SH-SY5Y (cell line): ENCODE measurements around the gene PSIP1.

Experiments
- GATA2 ChIP-seq: IDR thresholded peaks from 2 replicates; pipeline ENCODE4 v1.6.1; 2011; ENCODE audit warnings: mild to moderate bottlenecking, low read depth, low read length
- GATA3 ChIP-seq: IDR thresholded peaks from 2 replicates; pipeline ENCODE4 v1.6.1; 2011; ENCODE audit warnings: low read depth, mild to moderate bottlenecking, low read length, moderate library complexity

PSIP1 gene

DNA sequence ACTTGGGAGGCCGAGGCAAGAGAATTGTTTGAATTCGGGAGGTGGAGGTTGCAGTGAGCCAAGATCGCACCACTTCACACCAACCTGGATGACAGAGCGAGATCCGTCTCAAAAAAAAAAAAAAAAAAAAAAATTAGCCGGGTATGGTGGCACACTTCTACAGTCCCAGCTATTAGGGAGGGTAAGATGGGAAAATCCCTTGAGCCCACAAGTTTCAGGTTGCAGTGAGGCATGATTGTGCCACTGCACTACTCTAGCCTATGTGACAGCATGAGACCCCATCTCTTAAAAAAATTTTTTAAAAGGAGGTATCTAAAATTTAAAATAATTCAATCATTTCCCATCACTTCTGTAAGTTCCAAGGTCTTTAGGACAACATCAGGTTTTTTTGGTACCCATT, 26.0 kb downstream of the PSIP1 start:
- TF ChIP-seq GATA2 (no peak), GATA3 (no peak)

DNA sequence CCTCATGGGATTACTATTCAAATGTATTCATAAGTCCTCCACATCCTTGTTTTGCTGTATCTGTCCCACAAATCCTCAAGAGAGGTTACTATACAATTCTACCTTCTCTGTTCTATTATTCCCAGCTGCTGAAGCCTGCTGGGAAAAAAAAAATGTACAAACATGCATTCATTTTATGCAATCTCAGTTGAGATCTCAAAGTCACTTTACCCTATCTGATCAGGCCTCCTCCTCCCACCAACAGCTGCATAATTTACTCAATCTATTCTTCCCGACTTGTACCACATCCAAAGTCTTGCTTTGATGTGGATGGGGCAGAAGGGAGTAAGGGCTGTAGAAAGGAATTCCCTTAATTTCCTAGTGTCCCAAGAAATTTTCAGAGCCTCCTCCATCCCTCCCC, 28.6 kb downstream of the PSIP1 start:
- TF ChIP-seq GATA2 (peak; percentile 91), GATA3 (peak; percentile 89)

DNA sequence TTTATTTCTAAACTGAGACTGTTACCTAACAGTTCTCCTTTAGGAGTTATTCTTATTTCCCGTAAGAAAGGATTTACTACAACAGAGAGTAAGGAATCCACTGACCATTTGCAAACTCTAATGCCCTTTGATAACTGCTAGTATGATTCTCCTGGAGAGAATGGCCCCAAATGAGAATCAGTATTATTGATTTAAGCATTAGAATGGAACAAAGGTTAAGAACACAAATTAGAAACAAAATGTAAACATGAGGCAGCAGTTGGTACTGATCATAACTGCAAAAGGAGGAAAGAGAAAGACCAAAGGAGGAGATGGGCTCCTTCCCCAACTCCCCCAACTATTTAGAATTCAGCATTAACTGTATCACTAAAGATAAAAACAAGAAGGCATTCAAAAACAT, 30.7 kb downstream of the PSIP1 start:
- TF ChIP-seq GATA2 (no peak), GATA3 (no peak)

DNA sequence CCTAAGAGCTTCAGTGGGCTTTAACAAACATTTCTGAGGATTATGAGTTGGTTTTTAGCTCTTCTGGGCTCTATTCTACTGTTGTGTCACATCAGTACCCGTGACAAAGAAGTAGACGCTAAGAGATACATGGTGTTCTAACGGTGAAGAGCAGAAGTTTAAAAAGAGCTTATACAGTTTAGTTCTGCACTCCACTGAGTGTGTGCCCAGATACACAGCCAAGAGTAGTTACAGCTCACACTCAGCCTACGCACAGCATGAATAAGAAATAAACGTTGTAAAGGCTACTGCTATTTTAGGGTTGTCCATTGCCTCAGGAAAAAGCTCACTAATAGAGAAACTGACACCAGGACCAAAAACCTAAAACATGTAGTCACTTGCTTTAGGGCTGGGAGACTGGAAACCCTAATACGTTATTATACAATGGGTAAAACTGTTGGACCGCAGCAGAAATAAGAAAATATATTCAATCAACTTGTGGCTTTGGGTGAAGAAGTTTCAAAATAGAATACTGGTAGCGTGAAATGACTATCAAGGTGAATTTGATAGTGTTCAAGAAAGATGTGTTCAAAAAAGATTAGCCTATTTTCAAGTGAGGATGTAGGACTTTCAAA, 34.7 kb downstream of the PSIP1 start:
- TF ChIP-seq GATA2 (no peak), GATA3 (no peak)

DNA sequence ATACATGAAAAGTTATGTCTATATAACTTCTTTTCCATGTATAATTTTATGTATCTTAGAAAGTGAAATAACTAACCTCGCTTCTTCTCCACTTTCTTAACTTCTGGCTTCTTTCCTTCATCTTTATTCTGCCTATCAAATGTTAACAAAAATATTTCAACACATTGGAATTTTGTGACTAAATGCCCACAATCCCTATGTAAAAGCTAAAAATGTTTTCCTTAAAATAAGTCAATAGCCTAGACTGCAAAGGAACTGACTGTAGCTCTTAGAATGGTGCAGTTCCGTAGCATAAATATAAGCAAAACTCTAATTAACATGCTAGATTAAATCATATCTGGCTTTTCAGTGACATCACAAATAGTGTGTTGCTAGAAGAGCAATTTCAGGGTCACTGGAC, 40.9 kb downstream of the PSIP1 start:
- TF ChIP-seq GATA3 = no peak
- no peak for TF ChIP-seq GATA2

DNA sequence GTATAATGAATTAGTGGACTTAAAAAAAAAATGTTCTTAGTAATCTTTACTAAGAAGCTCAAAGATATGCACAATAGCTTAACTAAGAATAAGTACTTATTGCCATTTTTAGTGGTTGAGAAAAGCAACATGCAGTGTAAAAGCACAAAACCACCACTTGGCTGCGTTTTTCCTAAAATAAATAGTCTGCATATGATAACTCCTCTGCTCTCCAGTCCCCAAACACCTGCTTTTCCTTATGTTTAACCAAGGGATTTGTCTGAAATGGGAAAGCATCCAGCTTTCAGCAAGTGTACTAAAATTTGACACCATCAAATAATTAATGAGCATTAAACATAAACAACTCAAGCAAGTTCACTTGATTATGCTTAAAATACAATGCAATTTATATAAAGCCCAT, 41.4 kb downstream of the PSIP1 start:
- no peak for TF ChIP-seq GATA3
- TF ChIP-seq GATA2 = no peak

DNA sequence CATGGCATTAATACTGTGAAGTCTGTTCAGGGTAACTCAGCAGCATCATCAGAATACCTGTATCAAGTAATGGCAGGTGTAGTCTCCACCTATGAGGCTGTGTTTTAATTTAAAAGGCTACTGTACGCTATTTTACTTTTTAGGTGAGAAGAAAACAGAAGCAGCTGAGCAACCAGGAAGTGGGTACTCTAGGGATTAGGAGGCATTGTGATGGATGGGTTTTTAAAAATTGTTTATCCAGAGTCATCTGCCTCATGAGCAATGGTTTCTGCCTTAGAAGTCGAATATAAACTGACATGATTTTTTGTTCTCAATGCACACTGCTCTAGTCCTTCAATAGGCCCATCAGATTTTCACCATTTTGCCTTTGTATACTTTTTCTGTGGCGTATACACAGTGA, 42.6 kb downstream of the PSIP1 start:
- no peak for TF ChIP-seq GATA2
- TF ChIP-seq GATA3 = no peak

DNA sequence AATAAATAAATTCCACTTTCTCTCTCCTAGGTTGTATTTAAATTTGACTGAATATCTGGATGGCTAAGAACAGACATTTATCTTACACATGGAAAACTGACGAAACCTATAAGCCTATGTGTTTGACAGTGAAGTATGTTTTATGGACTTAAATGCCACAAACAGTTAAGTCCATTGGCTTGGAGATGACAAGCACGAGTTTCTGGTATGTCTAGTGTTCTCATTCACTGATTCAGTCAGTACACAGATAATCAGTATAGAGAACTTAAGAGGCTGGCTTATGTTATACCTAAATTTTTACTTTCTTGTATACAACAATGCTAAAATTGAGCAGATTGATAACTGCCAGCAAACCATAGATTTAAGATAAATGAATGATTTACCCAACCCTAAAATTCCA, 49.2 kb downstream of the PSIP1 start:
- TF ChIP-seq GATA3 (no peak), GATA2 (no peak)

DNA sequence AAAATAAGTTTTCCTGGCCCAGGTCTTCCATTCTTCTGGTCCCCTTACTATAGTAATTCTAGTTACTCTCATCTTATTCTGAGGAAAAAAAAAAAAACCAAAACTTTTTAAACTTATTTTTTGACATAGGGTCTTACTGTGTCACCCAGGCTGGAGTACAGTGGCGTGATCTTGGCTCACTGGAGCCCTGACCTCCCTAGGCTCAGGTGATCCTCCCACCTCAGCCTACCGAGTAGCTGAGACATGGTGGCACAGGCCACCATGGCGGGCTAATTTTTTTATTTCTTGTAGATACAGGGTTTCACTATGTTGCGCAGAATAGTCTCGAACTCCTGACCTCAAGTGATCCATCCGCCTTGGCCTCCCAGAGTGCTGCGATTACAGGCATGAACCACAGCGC, 49.7 kb downstream of the PSIP1 start:
- TF ChIP-seq GATA3 (no peak), GATA2 (no peak)

DNA sequence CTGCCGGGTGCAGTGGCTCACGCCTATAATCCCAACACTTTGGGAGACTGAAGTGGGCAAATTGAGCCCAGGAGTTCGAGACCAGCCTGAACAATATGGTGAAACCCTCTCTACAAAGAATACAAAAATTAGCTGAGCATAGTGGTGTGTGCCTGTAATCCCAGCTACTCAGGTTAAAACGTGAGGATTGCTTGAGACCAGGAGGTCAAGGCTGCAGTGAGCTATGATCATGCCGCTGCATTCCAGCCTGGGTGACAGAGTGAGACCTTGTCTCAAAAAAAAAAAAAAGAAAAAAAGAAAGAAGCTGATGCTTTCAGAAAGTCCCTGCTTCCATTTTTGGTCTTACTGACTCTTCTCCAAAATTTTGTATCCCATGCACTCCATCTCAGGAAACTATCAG, 56.8 kb downstream of the PSIP1 start:
- TF ChIP-seq GATA2 (no peak), GATA3 (no peak)

DNA sequence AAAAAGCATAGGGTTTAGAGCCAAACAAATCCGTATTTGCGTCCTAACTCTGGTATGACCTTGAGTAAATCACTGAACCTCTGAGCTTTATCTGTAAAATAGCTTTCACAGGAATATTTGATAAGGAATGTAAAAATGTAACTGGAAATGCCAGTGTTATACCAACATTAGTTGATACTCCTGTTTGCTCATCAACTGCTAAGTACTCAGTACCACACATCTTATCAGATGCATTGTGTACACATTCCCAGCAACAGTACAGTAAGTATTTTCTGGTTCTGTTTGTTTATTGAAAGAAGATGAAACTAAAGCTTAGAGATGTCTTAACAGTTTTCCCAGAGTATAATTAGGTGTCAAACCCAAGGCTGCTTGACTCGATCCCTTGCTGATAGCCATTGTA, 66.6 kb downstream of the PSIP1 start:
- TF ChIP-seq GATA3 = no peak
- TF ChIP-seq GATA2 = no peak

DNA sequence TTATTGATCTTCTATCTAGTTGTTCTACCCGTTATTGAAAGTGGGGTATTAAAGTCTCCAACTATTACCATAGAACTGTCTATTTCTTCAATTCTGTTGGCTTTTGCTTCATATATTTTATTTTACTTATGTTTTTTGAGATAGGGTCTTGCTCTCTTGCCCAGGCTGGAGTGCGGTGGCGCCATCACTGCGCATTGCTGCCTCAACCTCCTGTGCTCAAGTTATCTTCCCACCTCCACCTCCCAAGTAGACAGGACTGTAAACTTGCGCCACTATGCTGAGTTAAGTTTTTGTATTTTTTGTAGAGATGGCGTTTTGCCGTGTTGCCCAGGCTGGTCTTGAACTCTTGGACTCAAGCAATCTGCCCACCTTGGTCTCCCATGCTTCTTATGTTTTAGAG, 71.9 kb downstream of the PSIP1 start:
- TF ChIP-seq GATA3 = no peak
- TF ChIP-seq GATA2 = no peak

DNA sequence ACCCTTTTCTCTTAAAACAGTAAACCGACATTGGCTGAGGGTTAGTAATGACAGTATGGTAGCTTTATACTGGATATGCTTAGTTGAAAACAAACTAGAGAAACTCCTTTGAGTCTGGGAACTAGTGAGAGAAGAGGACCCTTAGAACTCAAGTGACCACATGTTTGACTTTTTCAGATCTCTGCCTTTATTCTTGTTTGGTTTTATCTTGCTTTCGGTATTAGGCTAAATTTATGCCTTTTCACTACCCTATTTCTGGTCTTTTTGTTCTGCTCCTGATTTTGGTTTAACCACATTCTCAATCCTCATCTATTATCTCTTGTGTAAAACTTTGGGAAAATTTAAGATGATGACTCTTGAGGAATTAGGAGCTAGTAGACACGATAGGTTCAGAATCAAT, 77.1 kb downstream of the PSIP1 start:
- TF ChIP-seq GATA2 = no peak
- no peak for TF ChIP-seq GATA3

DNA sequence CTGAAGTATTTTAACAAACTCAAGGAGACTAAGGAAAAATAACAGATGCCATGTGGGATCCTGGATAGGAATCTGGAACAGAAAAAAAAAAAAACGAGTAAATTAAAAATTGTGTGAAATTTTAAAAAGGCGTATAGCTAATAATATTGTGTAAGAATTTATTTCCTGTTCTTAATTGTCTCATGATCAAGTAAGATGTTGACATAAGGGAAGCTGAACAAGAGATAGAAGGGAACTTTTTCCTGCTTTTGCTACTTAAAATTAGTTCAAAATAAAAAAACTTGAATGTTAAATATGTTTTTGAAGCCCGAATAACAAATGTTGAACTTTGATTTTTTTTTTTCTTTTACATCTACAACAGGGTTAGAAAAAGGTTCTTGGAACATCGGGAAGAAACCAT, 77.6 kb downstream of the PSIP1 start:
- no peak for TF ChIP-seq GATA2
- TF ChIP-seq GATA3 = no peak; the same call in 1 of the 2 replicates

DNA sequence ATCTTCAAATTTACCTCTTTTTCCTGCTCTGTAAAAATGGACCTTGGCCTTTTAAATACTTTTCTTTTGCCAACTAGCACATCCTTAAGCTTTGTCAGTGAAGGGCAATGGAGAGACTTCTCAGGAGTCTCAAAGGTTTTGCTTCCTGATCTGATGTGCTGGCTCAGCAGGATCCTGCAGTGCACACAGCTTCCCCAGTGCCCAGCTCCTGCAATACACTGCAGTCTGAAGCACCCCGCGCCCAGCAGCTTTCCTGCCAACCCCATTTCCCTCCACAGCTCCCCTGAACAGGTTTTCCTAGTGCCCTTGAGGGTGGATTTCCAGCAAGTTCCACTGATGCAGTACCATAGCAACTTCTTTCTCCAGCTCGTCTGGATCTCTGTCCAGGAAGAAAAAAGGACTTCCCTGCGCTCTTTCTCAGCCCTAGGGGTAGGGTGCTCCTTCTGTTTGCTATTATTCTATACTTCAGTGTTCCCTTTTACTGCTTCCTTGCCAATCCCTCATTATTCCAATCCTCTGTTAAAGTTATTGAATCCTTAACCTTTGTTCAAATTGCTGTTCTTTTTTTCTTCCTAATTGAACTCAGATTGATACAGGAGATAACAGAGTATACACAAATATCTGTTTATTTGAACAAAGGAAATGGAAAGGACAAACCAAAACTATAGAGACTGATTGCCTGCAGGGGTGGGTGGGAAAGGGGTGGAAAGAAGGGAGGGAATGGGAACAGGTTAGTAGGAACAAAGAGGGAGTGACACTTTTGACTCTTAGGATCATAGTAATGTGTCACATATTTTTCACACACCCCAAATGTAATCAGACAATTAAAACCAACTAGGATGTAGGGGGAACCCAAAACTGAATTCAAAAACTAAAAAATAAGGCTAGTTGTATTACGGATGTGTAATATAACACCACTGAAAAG, 79.6 kb downstream of the PSIP1 start:
- no peak for TF ChIP-seq GATA2
- TF ChIP-seq GATA3 = no peak

DNA sequence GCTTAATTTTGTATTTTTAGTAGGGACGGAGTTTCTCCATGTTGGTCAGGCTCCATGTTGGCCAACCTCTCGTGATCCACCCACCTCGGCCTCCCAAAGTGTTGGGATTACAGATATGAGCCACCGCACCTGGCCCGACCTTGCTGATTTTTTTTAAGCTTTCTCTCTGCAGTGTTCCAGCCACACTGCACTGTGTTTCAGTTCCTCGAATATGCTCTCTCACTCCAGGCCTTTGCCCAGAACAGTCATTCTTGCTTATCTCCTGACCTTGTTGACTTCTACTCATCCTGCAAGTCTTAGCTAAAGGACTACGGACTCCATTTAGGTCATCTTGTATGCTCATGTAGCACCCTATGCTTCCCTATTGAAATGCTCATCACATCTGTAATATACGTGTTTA, 84.8 kb downstream of the PSIP1 start:
- no peak for TF ChIP-seq GATA3
- no peak for TF ChIP-seq GATA2
